SK-N-SH (cell line): ENCODE measurements around the gene CCDC122. TPM values are rescaled to one million over a fixed set of nuclear protein-coding genes. Genes with fewer than 3 reads are reported as not detected.
A peak's percentile ranks its signal among the peaks of the same experiment; 100 is the strongest.
"Not testable (repeated sequence)": the region's sequence is repeated elsewhere in the genome, so short reads cannot be mapped to it uniquely, and the experiment has no call there.

Source experiments
- CTCF ChIA-PET: fragments of 300-600, 350-600 bp; formaldehyde crosslinking; extraction: SDS; loops from one replicate; lab custom pipeline; 2021; lab: Yijun Ruan, JAX
- POLR2A ChIA-PET: fragments of 350-600 bp; sonication (Branson Sonifier 250); formaldehyde crosslinking; extraction: SDS; loops from one replicate; lab custom pipeline; 2020; ENCODE audit warnings: antibody characterized with exemption, inconsistent platforms; lab: Yijun Ruan, JAX
- DNase-seq: peaks from one replicate; pipeline ENCODE4 v3.0.0; 2012
- H2AFZ ChIP-seq: fragments of 200-600 bp; sonication (generic); 2 replicates; pipeline ENCODE4 v1.8.1; 2016; ENCODE audit warnings: antibody characterized with exemption, mild to moderate bottlenecking, low read depth
- H3F3A ChIP-seq: fragments of 200-600 bp; sonication (generic); replicated peaks from 2 replicates; pipeline ENCODE3; 2016; ENCODE audit warnings: antibody characterized with exemption, mild to moderate bottlenecking; ENCODE audit not compliant: insufficient read depth
- H3K27ac ChIP-seq, 2 experiments: fragments of 200-500 bp in 1 of 2; fragments of 200-600 bp in 1 of 2; sonication (Bioruptor generic) in 1 of 2; sonication (generic), shearing (Covaris generic) in 1 of 2; 2 replicates each; pipeline versions ENCODE4 v1.5.1 to v1.6.1; 2014 to 2016; ENCODE audit warnings: low read depth in 2 of 2, inconsistent platforms in 1 of 2, low read length in 1 of 2, mild to moderate bottlenecking in 1 of 2, mixed read lengths in 1 of 2
- H3K27me3 ChIP-seq: fragments of 200-600 bp; sonication (generic), shearing (Covaris generic); 2 replicates; pipeline ENCODE4 v1.6.1; 2016; ENCODE audit warnings: mixed run types; ENCODE audit not compliant: insufficient read depth
- H3K36me3 ChIP-seq, 2 experiments: fragments of 200-500 bp in 1 of 2; fragments of 200-600 bp in 1 of 2; sonication (Bioruptor generic) in 1 of 2; sonication (generic) in 1 of 2; replicated peaks in 1 of 2; 2 replicates each; pipeline versions ENCODE3 to v1.5.1; 2014 to 2016; ENCODE audit warnings: low read length in 1 of 2, mild to moderate bottlenecking in 1 of 2; ENCODE audit not compliant: insufficient read depth in 2 of 2, control insufficient read depth in 1 of 2
- H3K4me1 ChIP-seq, 2 experiments: fragments of 200-500 bp in 1 of 2; fragments of 200-600 bp in 1 of 2; sonication (Bioruptor generic) in 1 of 2; sonication (generic), shearing (Covaris generic) in 1 of 2; 2 replicates each; pipeline versions ENCODE4 v1.5.1 to v1.6.1; 2014 to 2016; ENCODE audit warnings: low read depth in 1 of 2, low read length in 1 of 2, mixed run types in 1 of 2; ENCODE audit not compliant: insufficient read depth in 2 of 2, control insufficient read depth in 1 of 2
- H3K4me2 ChIP-seq: fragments of 200-600 bp; sonication (generic), shearing (Covaris generic); 2 replicates; pipeline ENCODE4 v1.6.1; 2017; ENCODE audit warnings: mixed run types
- H3K4me3 ChIP-seq, 2 experiments: fragments of 200-500 bp in 1 of 2; fragments of 200-600 bp in 1 of 2; sonication (Bioruptor generic) in 1 of 2; sonication (generic), shearing (Covaris generic) in 1 of 2; 2 replicates each; pipeline versions ENCODE4 v1.5.1 to v1.8.1; 2014 to 2016; ENCODE audit warnings: low read depth in 2 of 2, inconsistent platforms in 1 of 2, low read length in 1 of 2, mild to moderate bottlenecking in 1 of 2, mixed read lengths in 1 of 2, moderate library complexity in 1 of 2
- H3K79me2 ChIP-seq: fragments of 200-600 bp; sonication (generic); 2 replicates; pipeline ENCODE4 v1.8.1; 2017; ENCODE audit warnings: mild to moderate bottlenecking; ENCODE audit not compliant: insufficient read depth
- H3K9ac ChIP-seq: fragments of 200-600 bp; sonication (generic); 2 replicates; pipeline ENCODE4 v1.6.1; 2017; ENCODE audit warnings: mixed run types
- H3K9me2 ChIP-seq: fragments of 200-600 bp; sonication (generic); 2 replicates; pipeline ENCODE4 v1.6.1; 2017; ENCODE audit warnings: mixed run types
- H3K9me3 ChIP-seq: fragments of 200-600 bp; sonication (generic); 2 replicates; pipeline ENCODE4 v1.6.1; 2017; ENCODE audit warnings: mixed run types, mild to moderate bottlenecking, moderate library complexity
- H4K20me1 ChIP-seq: fragments of 200-600 bp; sonication (generic); 2 replicates; pipeline ENCODE4 v1.6.1; 2017; ENCODE audit warnings: mild to moderate bottlenecking, mixed run types; ENCODE audit not compliant: insufficient read depth
- ELF1 ChIP-seq: IDR thresholded peaks from 2 replicates; pipeline ENCODE4 v1.4.0; 2012
- EP300 ChIP-seq, 2 experiments: IDR thresholded peaks; 2 replicates each; pipeline versions ENCODE4 v1.4.0 to v1.6.1; 2012; ENCODE audit warnings: borderline replicate concordance in 1 of 2, low read depth in 1 of 2, low read length in 1 of 2
- EZH2phosphoT487 ChIP-seq: fragments of 200-600 bp; sonication (generic); IDR thresholded peaks from 2 replicates; pipeline ENCODE4 v1.6.1; 2017; ENCODE audit warnings: low read depth, mixed run types, mild to moderate bottlenecking, antibody characterized with exemption, moderate library complexity, borderline replicate concordance
- FOSL2 ChIP-seq: IDR thresholded peaks from 2 replicates; pipeline ENCODE4 v1.4.0; 2012; ENCODE audit warnings: low read depth, mild to moderate bottlenecking, moderate library complexity, borderline replicate concordance
- FOXM1 ChIP-seq: IDR thresholded peaks from 2 replicates; pipeline ENCODE4 v1.4.0; 2012; ENCODE audit warnings: low read depth, mild to moderate bottlenecking
- GABPA ChIP-seq: IDR thresholded peaks from 2 replicates; pipeline ENCODE4 v1.4.0; 2012; ENCODE audit warnings: low read depth, mild to moderate bottlenecking
- JUND ChIP-seq: IDR thresholded peaks from 2 replicates; pipeline ENCODE4 v1.4.0; 2012
- MAX ChIP-seq: IDR thresholded peaks from 2 replicates; pipeline ENCODE4 v1.4.0; 2012; ENCODE audit warnings: low read depth
- MEF2A ChIP-seq: IDR thresholded peaks from 2 replicates; pipeline ENCODE4 v1.4.0; 2012; ENCODE audit warnings: low read depth, borderline replicate concordance
- MXI1 ChIP-seq: IDR thresholded peaks from 2 replicates; pipeline ENCODE4 v1.6.1; 2012; ENCODE audit warnings: mild to moderate bottlenecking, low read depth, low read length, improper control_type of control experiment
- RAD21 ChIP-seq: IDR thresholded peaks from 2 replicates; pipeline ENCODE4 v1.6.1; 2012; ENCODE audit warnings: mild to moderate bottlenecking, low read length
- RCOR1 ChIP-seq: fragments of 150-350 bp; IDR thresholded peaks from 2 replicates; pipeline ENCODE4 v1.6.1; 2017; ENCODE audit warnings: antibody characterized with exemption, low read length
- SMC3 ChIP-seq: IDR thresholded peaks from 2 replicates; pipeline ENCODE4 v1.6.1; 2012; ENCODE audit warnings: low read depth, low read length, improper control_type of control experiment
- TCF12 ChIP-seq: IDR thresholded peaks from 2 replicates; pipeline ENCODE4 v1.4.0; 2012
- USF2 ChIP-seq: fragments of 150-350 bp; IDR thresholded peaks from 2 replicates; pipeline ENCODE4 v1.6.1; 2017; ENCODE audit warnings: antibody characterized with exemption, low read length, low read depth, borderline replicate concordance
- YY1 ChIP-seq: IDR thresholded peaks from 2 replicates; pipeline ENCODE4 v1.4.0; 2012; ENCODE audit warnings: low read depth, mild to moderate bottlenecking
- WGBS: methylation state at CpG from one replicate; pipeline ENCODE4 v1.1.6; 2017; ENCODE audit warnings: low lambda C conversion rate; 5-methylcytosine and 5-hydroxymethylcytosine counted together
- polyA plus RNA-seq, 3 experiments: library from polyadenylated mRNA; depleted of rRNA; stranded (reverse); fragments of >200 nt; gene quantifications; 2 replicates each; pipeline ENCODE4 v1.2.3, GENCODE V29; 2012

Gene CCDC122
- polyA plus RNA-seq, 1 of the 3 experiments (the other 2 are of a cell fraction) = 1.4 TPM

- Histone ChIP-seq H3K79me2 (no peaks in the 10 kb centered on the region), H3F3A (peaks cover 9% of the 10 kb centered on the region), H4K20me1 (no peaks in the 10 kb centered on the region), H3K36me3 (no peaks in the 10 kb centered on the region), H3K4me3 (no peak overlapping the region), H3K4me1 (no peaks in the 10 kb centered on the region), H3K27ac (no peak overlapping the region; a peak in 1 of 4 replicates), H3K4me2 (no peak overlapping the region), H2AFZ (no peak overlapping the region), H3K9me2 (0 out of 2 replicates have a peak, but pooled peaks cover 3% of the 10 kb centered on the region), H3K9me3 (no peaks in the 10 kb centered on the region), H3K27me3 (no peaks in the 10 kb centered on the region), H3K9ac (no peak overlapping the region)
- POLR2A ChIA-PET = no interaction called here
- no peak for TF ChIP-seq RAD21
- TF ChIP-seq ELF1 = no peak
- TF ChIP-seq MXI1 = no peak
- TF ChIP-seq MAX = no peak
- 65% methylated on average over 5 of the region's 5 CpGs for whole genome bisulfite sequencing
- no peak for DNase-seq
- CTCF ChIA-PET = no interaction called here
Measured at GRCh38 chr13:43830497-43830881, 49.1 kb downstream of the CCDC122 start.

GRCh38 chr13:43824656-43825055 lies 54.9 kb downstream of the CCDC122 start:
- H3K27me3 ChIP-seq, H2AFZ ChIP-seq, H3K79me2 ChIP-seq, H4K20me1 ChIP-seq, H3K9me3 ChIP-seq, CTCF ChIA-PET, H3K4me1 ChIP-seq, H3F3A ChIP-seq, DNase-seq, H3K4me3 ChIP-seq, H3K27ac ChIP-seq, H3K9me2 ChIP-seq, H3K9ac ChIP-seq, POLR2A ChIA-PET, H3K36me3 ChIP-seq, H3K4me2 ChIP-seq: not testable (repeated sequence)
- 29% methylated on average over 1 of the region's 1 CpG for WGBS
- TF ChIP-seq EP300 (IDR thresholded peaks at IDR 0.05; ENCODE audit: borderline replicate concordance in 1 of 2, low read depth in 1 of 2, low read length in 1 of 2) (peak in 1 of 2 experiments; percentile 53; a peak in 1 of 4 replicates), FOSL2 (peak; percentile 27; the same call in 1 of the 2 replicates), TCF12 (peak; percentile 73)

- Histone ChIP-seq H3K79me2 (no peaks in the 10 kb centered on the region), H2AFZ (no peak overlapping the region), H3K9ac (no peak overlapping the region), H3K9me2 (0 out of 2 replicates have a peak, but pooled peaks cover 3% of the 10 kb centered on the region), H3K36me3 (peaks cover 0 to 3% of the 10 kb centered on the region in 2 experiments), H3K4me1 (no peaks in the 10 kb centered on the region), H3K4me2 (no peak overlapping the region), H3K9me3 (no peaks in the 10 kb centered on the region), H3K27ac (no peak overlapping the region), H4K20me1 (no peaks in the 10 kb centered on the region), H3K27me3 (no peaks in the 10 kb centered on the region), H3K4me3 (no peak overlapping the region), H3F3A (peaks cover 9% of the 10 kb centered on the region)
- ChIA-PET CTCF (interaction anchor here (1.3 kb wide), 1 partner anchor 10 kb away, joined by 3 read pairs; no protein-coding TSS in a partner anchor), POLR2A (no interaction called here)
- WGBS = 30% methylated on average over 1 of the region's 1 CpG
- TF ChIP-seq USF2 (no peak), EP300 (IDR thresholded peaks at IDR 0.05; ENCODE audit: borderline replicate concordance in 1 of 2, low read depth in 1 of 2, low read length in 1 of 2) (no peak), RCOR1 (no peak), YY1 (no peak), ELF1 (no peak), GABPA (no peak), SMC3 (no peak), JUND (no peak), FOXM1 (no peak), EZH2phosphoT487 (no peak), MEF2A (no peak), TCF12 (no peak)
- DNase-seq = no peak
Measured at GRCh38 chr13:43822969-43823368, 56.6 kb downstream of the CCDC122 start.
